ENCODE results near the gene NAA80.

GRCh38 chr3:50337175-50337861, 38.1 kb upstream of the NAA80 start:
- TF ChIP-seq CTCF (IDR thresholded peaks at IDR 0.05; ENCODE audit: poor library complexity, severe bottlenecking) (no peak), POLR2AphosphoS5 (IDR thresholded peaks at IDR 0.05) (peak; percentile 87)

All from neural cell (in vitro differentiated cells).